ENCODE results near the gene UBR3.
"Not testable (repeated sequence)": the region's sequence is repeated elsewhere in the genome, so short reads cannot be mapped to it uniquely, and the experiment has no call there.

The UBR3 gene

DNA sequence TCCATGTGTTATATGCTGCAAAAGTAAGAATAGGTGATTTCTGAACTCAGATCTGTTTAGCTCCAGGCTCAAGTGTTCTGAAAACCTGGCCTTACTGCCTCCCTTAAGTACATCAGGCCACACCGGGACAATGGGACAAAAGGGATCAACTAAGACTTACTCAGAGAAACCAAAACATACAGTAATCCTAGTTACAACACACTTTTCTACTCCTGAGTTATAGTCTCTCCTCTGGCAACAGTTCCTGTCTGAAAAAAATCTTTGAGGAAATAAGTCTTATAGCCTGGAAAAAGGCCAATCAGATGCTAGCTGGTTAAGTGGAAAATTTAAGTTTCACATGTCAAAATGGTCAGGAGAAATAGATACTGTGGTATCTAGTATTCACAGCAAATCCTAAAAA is 8.1 kb upstream of the UBR3 start:
- Histone ChIP-seq H4K20me1 (ENCODE audit: insufficient read depth, low read length) (no peaks in the 10 kb centered on the region), H3K9me3 (ENCODE audit: insufficient read depth, low read length) (no peaks in the 10 kb centered on the region), H3K9ac (ENCODE audit: low read length) (no peak overlapping the region), H3K4me1 (ENCODE audit: low read length) (peaks cover 14% of the 10 kb centered on the region), H3K79me2 (ENCODE audit: low read length) (peaks cover 49% of the 10 kb centered on the region), H3K4me2 (ENCODE audit: low read length) (no peak overlapping the region), H2AFZ (ENCODE audit: low read depth, low read length) (no peak overlapping the region), H3K27me3 (ENCODE audit: low read depth, low read length) (no peaks in the 10 kb centered on the region), H3K4me3 (ENCODE audit: low read length) (no peak overlapping the region), H3K36me3 (replicated peaks; ENCODE audit: low read depth, low read length) (peaks cover 49% of the 10 kb centered on the region), H3K27ac (ENCODE audit: low read length) (no peak overlapping the region)
- TF ChIP-seq, protein P1, sequence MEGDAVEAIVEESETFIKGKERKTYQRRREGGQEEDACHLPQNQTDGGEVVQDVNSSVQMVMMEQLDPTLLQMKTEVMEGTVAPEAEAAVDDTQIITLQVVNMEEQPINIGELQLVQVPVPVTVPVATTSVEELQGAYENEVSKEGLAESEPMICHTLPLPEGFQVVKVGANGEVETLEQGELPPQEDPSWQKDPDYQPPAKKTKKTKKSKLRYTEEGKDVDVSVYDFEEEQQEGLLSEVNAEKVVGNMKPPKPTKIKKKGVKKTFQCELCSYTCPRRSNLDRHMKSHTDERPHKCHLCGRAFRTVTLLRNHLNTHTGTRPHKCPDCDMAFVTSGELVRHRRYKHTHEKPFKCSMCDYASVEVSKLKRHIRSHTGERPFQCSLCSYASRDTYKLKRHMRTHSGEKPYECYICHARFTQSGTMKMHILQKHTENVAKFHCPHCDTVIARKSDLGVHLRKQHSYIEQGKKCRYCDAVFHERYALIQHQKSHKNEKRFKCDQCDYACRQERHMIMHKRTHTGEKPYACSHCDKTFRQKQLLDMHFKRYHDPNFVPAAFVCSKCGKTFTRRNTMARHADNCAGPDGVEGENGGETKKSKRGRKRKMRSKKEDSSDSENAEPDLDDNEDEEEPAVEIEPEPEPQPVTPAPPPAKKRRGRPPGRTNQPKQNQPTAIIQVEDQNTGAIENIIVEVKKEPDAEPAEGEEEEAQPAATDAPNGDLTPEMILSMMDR (IDR thresholded peaks at IDR 0.05; ENCODE audit: low read depth, low read length): no peak
- TF ChIP-seq EZH2phosphoT487 (IDR thresholded peaks at IDR 0.05; ENCODE audit: low read depth): no peak

GRCh38 chr2:169820101-169820500 is 7.2 kb upstream of the UBR3 start:
- not testable (repeated sequence) for H3K9ac ChIP-seq (ENCODE audit: low read length)

GRCh38 chr2:169822036-169822435 is 5.2 kb upstream of the UBR3 start:
- H3K27ac ChIP-seq (ENCODE audit: low read length): no peak overlapping the region
- no peak for TF ChIP-seq EZH2phosphoT487 (IDR thresholded peaks at IDR 0.05; ENCODE audit: low read depth)
- TF ChIP-seq, protein P1 (IDR thresholded peaks at IDR 0.05; ENCODE audit: low read depth, low read length): no peak
- peaks cover 38% of the 10 kb centered on the region for H3K36me3 ChIP-seq (replicated peaks; ENCODE audit: low read depth, low read length)
- H3K4me2 ChIP-seq (ENCODE audit: low read length): no peak overlapping the region
- no peak overlapping the region for H3K4me3 ChIP-seq (ENCODE audit: low read length)
- H4K20me1 ChIP-seq (ENCODE audit: insufficient read depth, low read length): no peaks in the 10 kb centered on the region
- H3K27me3 ChIP-seq (ENCODE audit: low read depth, low read length): no peaks in the 10 kb centered on the region
- H3K79me2 ChIP-seq (ENCODE audit: low read length): peaks cover 42% of the 10 kb centered on the region
- H3K9me3 ChIP-seq (ENCODE audit: insufficient read depth, low read length): no peaks in the 10 kb centered on the region
- no peak overlapping the region for H2AFZ ChIP-seq (ENCODE audit: low read depth, low read length)
- peaks cover 16% of the 10 kb centered on the region for H3K4me1 ChIP-seq (ENCODE audit: low read length)
- H3K9ac ChIP-seq (ENCODE audit: low read length): no peak overlapping the region

More at GRCh38 chr2:169820101-169820500, 7.2 kb upstream of the UBR3 start:
- H3K4me3 ChIP-seq (ENCODE audit: low read length); H3K27me3 ChIP-seq (ENCODE audit: low read depth, low read length); H4K20me1 ChIP-seq (ENCODE audit: insufficient read depth, low read length); H3K27ac ChIP-seq (ENCODE audit: low read length); H3K9me3 ChIP-seq (ENCODE audit: insufficient read depth, low read length); H3K4me2 ChIP-seq (ENCODE audit: low read length); H2AFZ ChIP-seq (ENCODE audit: low read depth, low read length): not testable (repeated sequence)
- peaks cover 48% of the 10 kb centered on the region for H3K36me3 ChIP-seq (replicated peaks; ENCODE audit: low read depth, low read length)
- peaks cover 14% of the 10 kb centered on the region for H3K4me1 ChIP-seq (ENCODE audit: low read length)
- H3K79me2 ChIP-seq (ENCODE audit: low read length): peaks cover 53% of the 10 kb centered on the region

DNA sequence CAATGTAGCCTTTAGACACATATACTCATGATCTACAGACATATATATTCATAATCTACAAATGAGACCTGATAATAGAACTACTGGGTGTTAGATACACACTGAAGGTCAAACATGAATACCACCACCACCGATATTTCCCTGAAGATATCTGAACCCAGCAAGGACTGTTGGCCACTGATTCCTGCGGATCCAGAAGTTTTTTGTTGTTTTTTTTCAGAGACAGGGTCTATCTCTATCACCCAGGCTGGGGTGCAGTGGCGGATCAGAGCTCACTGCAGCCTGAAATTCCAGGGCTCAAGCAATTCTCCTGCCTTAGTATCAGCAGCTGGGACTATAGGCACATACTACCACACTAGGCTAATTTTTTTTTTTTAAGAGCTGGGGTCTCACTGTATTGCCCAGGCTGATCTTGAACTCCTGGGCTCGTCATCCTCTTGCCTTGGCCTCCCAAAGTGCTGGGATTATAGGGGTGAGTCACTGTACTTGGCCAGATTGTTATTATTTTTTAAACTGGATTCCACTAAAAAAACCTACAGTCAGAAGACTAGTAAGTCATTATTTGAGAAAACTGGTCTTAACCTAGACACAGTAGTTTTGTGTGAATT is 4.4 kb upstream of the UBR3 start:
- Histone ChIP-seq H3K27me3 (ENCODE audit: low read depth, low read length) (no peaks in the 10 kb centered on the region), H3K36me3 (replicated peaks; ENCODE audit: low read depth, low read length) (peaks cover 36% of the 10 kb centered on the region), H3K4me2 (ENCODE audit: low read length) (peak overlapping the region; percentile 99), H3K9me3 (ENCODE audit: insufficient read depth, low read length) (no peaks in the 10 kb centered on the region), H3K79me2 (ENCODE audit: low read length) (peaks cover 48% of the 10 kb centered on the region), H3K4me3 (ENCODE audit: low read length) (no peak overlapping the region), H3K4me1 (ENCODE audit: low read length) (peaks cover 16% of the 10 kb centered on the region), H3K9ac (ENCODE audit: low read length) (no peak overlapping the region), H4K20me1 (ENCODE audit: insufficient read depth, low read length) (no peaks in the 10 kb centered on the region), H3K27ac (ENCODE audit: low read length) (no peak overlapping the region), H2AFZ (ENCODE audit: low read depth, low read length) (no peak overlapping the region)
- TF ChIP-seq, protein P1 (IDR thresholded peaks at IDR 0.05; ENCODE audit: low read depth, low read length): no peak
- no peak for TF ChIP-seq EZH2phosphoT487 (IDR thresholded peaks at IDR 0.05; ENCODE audit: low read depth)

All from OCI-LY3 (cell line).